HCT116 (cell line): ENCODE data around the gene TTLL5. TPM values are rescaled to one million over a fixed set of nuclear protein-coding genes. Genes with fewer than 3 reads are reported as not detected.
A peak's percentile ranks its signal among the peaks of the same experiment; 100 is the strongest.

ENCODE experiments used
- ATAC-seq: fragments of 200-7000 bp; cut with Tn5 transposase; 2 replicates; pipeline ENCODE4 v1.9.1; 2020; ENCODE audit warnings: mild to moderate bottlenecking, moderate library complexity
- BruUV-seq: library from RNA; stranded (reverse); fragments of 400-500 nt; replicated peaks from 2 replicates; lab custom pipeline; 2021; lab: Mats Ljungman, UMichigan
- CTCF ChIA-PET: fragments of 300-600 bp; sonication (Branson Sonifier 250); formaldehyde crosslinking; loops from one replicate; lab custom pipeline; 2021; ENCODE audit warnings: antibody characterized with exemption; lab: Charles Lee
- POLR2A ChIA-PET: fragments of 300-600, 350-600 bp; sonication (Branson Sonifier 250); formaldehyde crosslinking; loops from one replicate; lab custom pipeline; 2021; ENCODE audit warnings: antibody characterized with exemption; lab: Charles Lee
- RAD21 ChIA-PET, 2 experiments: fragments of 300-600 bp; sonication (Branson Sonifier 250); formaldehyde crosslinking; loops; one replicate each; lab custom pipeline; 2023; ENCODE audit warnings: low total read pairs in 2 of 2; ENCODE audit not compliant: uncharacterized antibody in 2 of 2, unreplicated experiment in 2 of 2, low non-redundant PET in 1 of 2; lab: Charles Lee
- DNase-seq: peaks from one replicate; pipeline ENCODE4 v3.0.0-alpha.2; 2010; ENCODE audit warnings: low read depth, low spot score
- H2AFZ ChIP-seq: fragments of 200-600 bp; shearing (Covaris generic), sonication (generic); 2 replicates; pipeline ENCODE4 v1.6.1; 2017; ENCODE audit warnings: low read depth, mixed run types, mixed read lengths, antibody characterized with exemption, low read length; ENCODE audit not compliant: poor library complexity, severe bottlenecking
- H3K27ac ChIP-seq: 2 replicates; pipeline ENCODE4 v1.5.1; 2012; ENCODE audit warnings: low read depth, low read length
- H3K27me3 ChIP-seq: fragments of 200-600 bp; sonication (generic); 2 replicates; pipeline ENCODE4 v1.6.1; 2016; ENCODE audit warnings: mixed run types, low read length, mixed read lengths; ENCODE audit not compliant: insufficient read depth
- H3K36me3 ChIP-seq, 2 experiments: fragments of 200-500 bp in 1 of 2; fragments of 200-600 bp in 1 of 2; sonication (Bioruptor generic) in 1 of 2; sonication (generic) in 1 of 2; 2 replicates each; pipeline versions ENCODE4 v1.5.1 to v1.6.1; 2014 to 2016; ENCODE audit warnings: low read length in 2 of 2, inconsistent platforms in 1 of 2, mixed read lengths in 1 of 2, mixed run types in 1 of 2; ENCODE audit not compliant: insufficient read depth in 2 of 2, control insufficient read depth in 1 of 2
- H3K4me1 ChIP-seq, 2 experiments: fragments of 200-600 bp in 1 of 2; sonication (generic) in 1 of 2; 2 replicates each; pipeline versions ENCODE4 v1.5.1 to v1.6.1; 2012 to 2017; ENCODE audit warnings: low read length in 2 of 2, inconsistent platforms in 1 of 2, mild to moderate bottlenecking in 1 of 2, mixed read lengths in 1 of 2, mixed run types in 1 of 2, moderate library complexity in 1 of 2; ENCODE audit not compliant: insufficient read depth in 2 of 2, control insufficient read depth in 1 of 2
- H3K4me2 ChIP-seq: fragments of 200-600 bp; sonication (generic); 2 replicates; pipeline ENCODE4 v1.6.1; 2017; ENCODE audit warnings: mixed run types, low read length, mixed read lengths
- H3K4me3 ChIP-seq, 2 experiments: fragments of 200-600 bp in 1 of 2; sonication (generic) in 1 of 2; replicated peaks in 1 of 2; 2 replicates each; pipeline ENCODE4 v1.5.1; 2011 to 2016; ENCODE audit warnings: low read length in 2 of 2, control low read depth in 1 of 2, low read depth in 1 of 2, mild to moderate bottlenecking in 1 of 2, mixed read lengths in 1 of 2, mixed run types in 1 of 2
- H3K79me2 ChIP-seq: fragments of 200-600 bp; sonication (generic); 2 replicates; pipeline ENCODE4 v1.6.1; 2017; ENCODE audit warnings: mild to moderate bottlenecking, mixed run types, low read length, moderate library complexity, mixed read lengths; ENCODE audit not compliant: insufficient read depth
- H3K9ac ChIP-seq: fragments of 200-600 bp; sonication (generic); 2 replicates; pipeline ENCODE4 v1.6.1; 2016; ENCODE audit warnings: low read length, mixed read lengths
- H3K9me2 ChIP-seq: fragments of 200-600 bp; sonication (generic), shearing (Covaris generic); 2 replicates; pipeline ENCODE4 v1.6.1; 2017; ENCODE audit warnings: mixed run types, mild to moderate bottlenecking, moderate library complexity; ENCODE audit not compliant: insufficient read depth
- H3K9me3 ChIP-seq, 2 experiments: fragments of 200-500 bp in 1 of 2; fragments of 200-600 bp in 1 of 2; sonication (Bioruptor generic) in 1 of 2; sonication (generic) in 1 of 2; 2 replicates each; pipeline ENCODE4 v1.6.1; 2014 to 2017; ENCODE audit warnings: low read length in 2 of 2, mixed read lengths in 2 of 2, inconsistent platforms in 1 of 2, low read depth in 1 of 2, mild to moderate bottlenecking in 1 of 2, mixed run types in 1 of 2, moderate library complexity in 1 of 2; ENCODE audit not compliant: control insufficient read depth in 1 of 2, insufficient read depth in 1 of 2
- H4K20me1 ChIP-seq: fragments of 200-600 bp; sonication (generic), shearing (Covaris generic); 2 replicates; pipeline ENCODE4 v1.6.1; 2017; ENCODE audit warnings: mixed run types, mild to moderate bottlenecking, moderate library complexity; ENCODE audit not compliant: insufficient read depth
- CTCF ChIP-seq, 3 experiments: fragments of 200-600 bp in 1 of 3; sonication (generic) in 1 of 3; IDR thresholded peaks in 2 of 3; conservative IDR thresholded peaks in 1 of 3; 2 replicates each; pipeline ENCODE4 v1.5.1; 2012 to 2017; ENCODE audit warnings: low read depth in 2 of 3, low read length in 2 of 3, antibody characterized with exemption in 1 of 3, borderline replicate concordance in 1 of 3, control low read depth in 1 of 3, mild to moderate bottlenecking in 1 of 3, mixed read lengths in 1 of 3, mixed run types in 1 of 3, moderate library complexity in 1 of 3; ENCODE audit not compliant: insufficient read depth in 1 of 3
- EGR1 ChIP-seq: IDR thresholded peaks from 2 replicates; pipeline ENCODE4 v1.6.1; 2012; ENCODE audit warnings: low read depth
- POLR2A ChIP-seq: IDR thresholded peaks from 2 replicates; pipeline ENCODE4 v1.7.0; 2011; ENCODE audit warnings: borderline replicate concordance; ENCODE audit not compliant: insufficient read depth, insufficient read length; ENCODE audit errors: extremely low read depth
- POLR2AphosphoS5 ChIP-seq: IDR thresholded peaks from 2 replicates; pipeline ENCODE4 v1.6.1; 2011; ENCODE audit warnings: mild to moderate bottlenecking, low read depth, low read length, moderate library complexity
- RAD21 ChIP-seq: IDR thresholded peaks from 2 replicates; pipeline ENCODE4 v1.6.1; 2012; ENCODE audit warnings: low read depth, mild to moderate bottlenecking
- intact Hi-C: fragments of 100-400 bp; cut with micrococcal nuclease; formaldehyde crosslinking; loops from 2 replicates; pipeline ENCODE4 v1.10.0; 2022
- total RNA-seq: library from RNA; stranded (reverse); gene quantifications from one replicate; pipeline ENCODE4 v1.2.1, GENCODE V29; 2021; ENCODE audit not compliant: unreplicated experiment

Gene TTLL5
- total RNA-seq, 1 experiment from 2014 or later: 26.2 TPM

- POLR2A ChIA-PET: interaction anchor here (2.0 kb wide), 1 partner anchor 76 kb away, joined by 5 read pairs; no protein-coding TSS in a partner anchor
- Histone ChIP-seq H2AFZ (no peak overlapping the region), H3K9me3 (no peaks in the 10 kb centered on the region), H3K27ac (no peak overlapping the region), H3K4me1 (0 out of 4 replicates have a peak, but pooled peaks cover 0 to 6% of the 10 kb centered on the region in 2 experiments), H3K36me3 (no peaks in the 10 kb centered on the region), H3K9ac (no peak overlapping the region), H3K9me2 (no peaks in the 10 kb centered on the region), H4K20me1 (no peaks in the 10 kb centered on the region), H3K27me3 (no peaks in the 10 kb centered on the region), H3K4me2 (no peak overlapping the region), H3K79me2 (no peaks in the 10 kb centered on the region), H3K4me3 (no peak overlapping the region)
- intact Hi-C loops: loop anchor here (2.0 to 10.0 kb wide), 3 partner anchors 70 to 738 kb away; no protein-coding TSS in a partner anchor
- TF ChIP-seq RAD21 (peak; percentile 64), EGR1 (0 out of 2 replicates have a peak, but pooled peaks have one; percentile 18), CTCF (IDR thresholded peaks at IDR 0.05 in 2 of 3, conservative IDR thresholded peaks at IDR 0.05 in 1 of 3; ENCODE audit: borderline replicate concordance in 1 of 3, insufficient read depth in 1 of 3, low read depth in 2 of 3, low read length in 2 of 3) (peak; percentile 45 to 95 (median 79); a peak in 5 of 6 replicates), POLR2A (no peak), POLR2AphosphoS5 (no peak)
- BruUV-seq: no TSS peak
- DNase-seq: peak; percentile 21
- ATAC-seq: peak; percentile 69
- RAD21 ChIA-PET: interaction anchor here (0.6 to 1.6 kb wide), 6 partner anchors 72 to 112 kb away, joined by 3 to 9 read pairs (median 4); partner anchors contain the start of gene TGFB3 (in 1 of the 2)
- CTCF ChIA-PET: interaction anchor here (0.5 to 2.9 kb wide), 26 partner anchors 10 to 741 kb away, joined by 3 to 37 read pairs (median 6); partner anchors contain the start of genes IFT43 and TGFB3
Measured at GRCh38 chr14:75906680-75907280, 245.7 kb downstream of the TTLL5 start.
